K562 (cell line): ENCODE data around the gene CSF1. TPM values are rescaled to one million over a fixed set of nuclear protein-coding genes. Genes with fewer than 3 reads are reported as not detected.

Experiments used
- CC2D1A ChIP-seq: fragments of 450-650 bp; IDR thresholded peaks from 2 replicates; pipeline ENCODE4 v1.6.1; 2017; ENCODE audit warnings: mild to moderate bottlenecking
- CHCHD3 ChIP-seq: fragments of 250-450 bp; sonication (Bioruptor Pico); IDR thresholded peaks from 2 replicates; pipeline ENCODE4 v2.1.2; 2022; ENCODE audit warnings: mild to moderate bottlenecking
- CHD2 ChIP-seq: IDR thresholded peaks from 2 replicates; pipeline ENCODE4 v1.6.1; 2011; ENCODE audit warnings: low read depth, low read length
- FOXA1 ChIP-seq: fragments of 450-650 bp; IDR thresholded peaks from 2 replicates; pipeline ENCODE4 v1.6.1; 2016; ENCODE audit warnings: mild to moderate bottlenecking, borderline replicate concordance
- FOXJ3 ChIP-seq: sonication (generic); formaldehyde crosslinking; IDR thresholded peaks from 2 replicates; pipeline ENCODE4 v1.4.0; 2020; ENCODE audit warnings: mild to moderate bottlenecking, missing genetic modification reagents
- GATAD2A ChIP-seq: fragments of 450-650 bp; IDR thresholded peaks from 2 replicates; pipeline ENCODE4 v1.6.1; 2017
- JUNB ChIP-seq: fragments of 450-650 bp; formaldehyde crosslinking; conservative IDR thresholded peaks from 2 replicates; pipeline ENCODE4 v1.4.0; 2020; ENCODE audit warnings: mild to moderate bottlenecking
- NFRKB ChIP-seq: fragments of 450-650 bp; IDR thresholded peaks from 2 replicates; pipeline ENCODE4 v1.6.1; 2016; ENCODE audit warnings: low read depth
- PHB ChIP-seq: fragments of 250-450 bp; sonication (Bioruptor Pico); IDR thresholded peaks from 2 replicates; pipeline ENCODE4 v1.5.0; 2021
- PHB2 ChIP-seq: fragments of 450-650 bp; IDR thresholded peaks from 2 replicates; pipeline ENCODE4 v1.6.1; 2017; ENCODE audit warnings: low read depth
- POLR2G ChIP-seq: fragments of 200-400 bp; formaldehyde crosslinking; IDR thresholded peaks from 2 replicates; pipeline ENCODE4 v1.6.1; 2017; ENCODE audit warnings: low read depth, mild to moderate bottlenecking, antibody characterized with exemption, low read length, moderate library complexity
- RUNX1 ChIP-seq: sonication (generic); IDR thresholded peaks from 2 replicates; pipeline ENCODE4 v1.6.1; 2016; ENCODE audit warnings: antibody characterized with exemption, low read depth
- SNRNP70 ChIP-seq: fragments of 200-400 bp; formaldehyde crosslinking; optimal IDR thresholded peaks from 2 replicates; pipeline ENCODE3; 2017; ENCODE audit warnings: low read depth, low read length
- SRSF1 ChIP-seq: fragments of 200-400 bp; formaldehyde crosslinking; IDR thresholded peaks from 2 replicates; pipeline ENCODE4 v1.6.1; 2017; ENCODE audit warnings: mild to moderate bottlenecking, low read depth, low read length, moderate library complexity
- STAG1 ChIP-seq: sonication (generic); formaldehyde crosslinking; IDR thresholded peaks from 2 replicates; pipeline ENCODE4 v1.5.0; 2020; ENCODE audit warnings: missing genetic modification reagents, borderline replicate concordance
- TAL1 ChIP-seq: fragments of 450-650 bp; IDR thresholded peaks from 2 replicates; pipeline ENCODE4 v1.6.1; 2016; ENCODE audit warnings: mild to moderate bottlenecking
- TOE1 ChIP-seq, 2 experiments: fragments of 450-650 bp in 1 of 2; sonication (generic) in 1 of 2; formaldehyde crosslinking in 1 of 2; IDR thresholded peaks; 2 replicates each; pipeline versions ENCODE4 v1.7.1 to v1.8.0; 2016 to 2022; ENCODE audit warnings: borderline replicate concordance in 2 of 2, mild to moderate bottlenecking in 2 of 2, antibody characterized with exemption in 1 of 2, inconsistent platforms in 1 of 2, low read depth in 1 of 2, missing genetic modification reagents in 1 of 2, moderate library complexity in 1 of 2
- ZBTB8A ChIP-seq: fragments of 450-650 bp; IDR thresholded peaks from 2 replicates; pipeline ENCODE4 v1.6.1; 2018; ENCODE audit warnings: mild to moderate bottlenecking, moderate library complexity; ENCODE audit not compliant: partially characterized antibody
- ZNF184 ChIP-seq: sonication (generic); formaldehyde crosslinking; IDR thresholded peaks from 2 replicates; pipeline ENCODE4 v1.5.0; 2020; ENCODE audit warnings: missing genetic modification reagents
- ZNF79 ChIP-seq: fragments of 250-450 bp; sonication (Bioruptor Pico); IDR thresholded peaks from 2 replicates; pipeline ENCODE4 v1.4.0; 2020; ENCODE audit warnings: low read depth, mild to moderate bottlenecking, moderate library complexity
- ZSCAN32 ChIP-seq: fragments of 450-650 bp; formaldehyde crosslinking; IDR thresholded peaks from 2 replicates; pipeline ENCODE4 v1.4.0; 2020; ENCODE audit warnings: mild to moderate bottlenecking, moderate library complexity
- polyA plus RNA-seq, 8 experiments: library from polyadenylated mRNA; depleted of rRNA in 4 of 8; stranded (reverse) in 5 of 8; unstranded in 3 of 8; fragments of >200 nt; fragmentation: Nextera tagmentation in 2 of 8; fragmentation: Illumina TruSeq in 1 of 8; extraction: Ambion mirVana in 2 of 8; extraction: Trizol in 1 of 8; gene quantifications; 2 replicates each; pipeline versions ENCODE4 v1.2.1 to v1.2.3, GENCODE V29; 2011 to 2014; ENCODE audit warnings: inconsistent platforms in 1 of 8, missing spikeins in 1 of 8
- total RNA-seq, 7 experiments: library from RNA; depleted of rRNA in 6 of 7; stranded (reverse); fragments of >200 nt in 6 of 7; fragmentation: Illumina TruSeq in 2 of 7; extraction: Trizol in 2 of 7; gene quantifications; 2 replicates each; pipeline versions ENCODE4 v1.2.1 to v1.2.3, GENCODE V29; 2011 to 2021; ENCODE audit warnings: low replicate concordance in 1 of 7
- TF ChIP-seq, protein P1 (sequence below): fragments of 450-650 bp; formaldehyde crosslinking; IDR thresholded peaks from 2 replicates; pipeline ENCODE4 v1.4.0; 2022; ENCODE audit warnings: mild to moderate bottlenecking, moderate library complexity
- TF ChIP-seq, protein P2 (sequence below): fragments of 250-450 bp; sonication (Bioruptor Pico); IDR thresholded peaks from 2 replicates; pipeline ENCODE4 v1.4.0; 2020; ENCODE audit warnings: mild to moderate bottlenecking, moderate library complexity
- TF ChIP-seq, protein P3 (sequence below), 2 experiments: fragments of 150-350 bp in 1 of 2; IDR thresholded peaks; 2 replicates each; pipeline ENCODE4 v1.6.1; 2012 to 2016; ENCODE audit warnings: low read depth in 2 of 2, low read length in 2 of 2, mild to moderate bottlenecking in 1 of 2, moderate library complexity in 1 of 2

CSF1 gene
- total and polyA plus RNA-seq, 9 of the 15 experiments (the other 6 are each of a cell fraction or from before 2014, with no cell fraction given) = 0.18 to 11.8 (median 2.8) TPM

DNA sequence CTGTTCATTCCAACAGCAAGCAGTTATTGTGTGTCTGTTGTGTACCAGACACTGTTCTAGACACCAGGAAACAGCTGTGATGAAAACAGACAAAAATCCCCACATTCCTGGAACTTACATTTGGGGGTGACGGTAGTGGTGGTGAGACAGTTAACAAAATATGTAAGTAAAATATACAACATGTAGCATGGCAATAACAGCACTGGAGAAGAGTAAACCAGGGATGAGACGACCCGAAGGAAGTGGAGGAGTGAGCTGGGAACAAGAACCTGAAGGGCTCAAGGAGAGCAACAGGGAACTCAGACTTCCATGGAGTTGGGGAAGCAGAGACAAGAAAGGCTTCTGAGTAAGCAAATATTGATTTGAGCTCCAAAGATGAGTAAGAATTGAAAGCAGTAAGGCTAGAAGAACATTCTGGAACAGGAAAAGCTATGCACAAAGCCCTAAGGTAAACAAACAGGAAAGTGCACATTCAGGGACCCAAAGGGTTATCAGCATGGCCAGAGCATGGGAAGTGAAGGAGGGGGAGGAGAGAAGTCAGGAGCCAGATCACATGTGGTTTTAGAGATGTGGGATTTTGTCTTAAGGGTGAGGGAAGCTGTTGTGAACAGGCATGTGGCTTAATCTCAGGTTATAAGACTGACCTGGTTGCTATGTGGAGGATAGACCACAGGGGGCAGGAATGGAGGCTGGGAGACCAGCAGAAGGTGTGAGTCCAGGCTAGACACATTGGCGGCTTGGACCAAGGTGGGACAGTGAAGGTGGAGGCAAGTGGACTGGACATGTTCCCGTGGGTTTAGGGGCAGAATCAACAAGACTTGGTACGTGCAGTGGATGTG, 7.3 kb downstream of the CSF1 start (continued):
- TF ChIP-seq FOXJ3 (no peak), RUNX1 (peak; percentile 73; the same call in 1 of the 2 replicates), CHCHD3 (no peak), TOE1 (IDR thresholded peaks at IDR 0.05; ENCODE audit: borderline replicate concordance) (peak; percentile 92), TOE1 (CRISPR knock-in tag; IDR thresholded peaks at IDR 0.05; ENCODE audit: borderline replicate concordance, low read depth) (0 out of 2 replicates have a peak, but pooled peaks have one; percentile 25), ZNF79 (CRISPR knock-in tag) (no peak), ZNF184 (no peak), JUNB (CRISPR knock-in tag) (no peak), FOXA1 (peak; percentile 86), ZBTB8A (no peak), SRSF1 (no peak), GATAD2A (peak; percentile 82; the same call in 1 of the 2 replicates), TAL1 (peak; percentile 97), PHB2 (peak; percentile 94), POLR2G (no peak), STAG1 (CRISPR knock-in tag) (no peak), ZSCAN32 (CRISPR knock-in tag) (no peak), NFRKB (peak; percentile 70), SNRNP70 (no peak), PHB (CRISPR knock-in tag) (no peak), CC2D1A (peak; percentile 94), CHD2 (peak; percentile 82)
- TF ChIP-seq, protein P1, sequence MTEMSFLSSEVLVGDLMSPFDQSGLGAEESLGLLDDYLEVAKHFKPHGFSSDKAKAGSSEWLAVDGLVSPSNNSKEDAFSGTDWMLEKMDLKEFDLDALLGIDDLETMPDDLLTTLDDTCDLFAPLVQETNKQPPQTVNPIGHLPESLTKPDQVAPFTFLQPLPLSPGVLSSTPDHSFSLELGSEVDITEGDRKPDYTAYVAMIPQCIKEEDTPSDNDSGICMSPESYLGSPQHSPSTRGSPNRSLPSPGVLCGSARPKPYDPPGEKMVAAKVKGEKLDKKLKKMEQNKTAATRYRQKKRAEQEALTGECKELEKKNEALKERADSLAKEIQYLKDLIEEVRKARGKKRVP (CRISPR knock-in tag) = no peak
- TF ChIP-seq, protein P2, sequence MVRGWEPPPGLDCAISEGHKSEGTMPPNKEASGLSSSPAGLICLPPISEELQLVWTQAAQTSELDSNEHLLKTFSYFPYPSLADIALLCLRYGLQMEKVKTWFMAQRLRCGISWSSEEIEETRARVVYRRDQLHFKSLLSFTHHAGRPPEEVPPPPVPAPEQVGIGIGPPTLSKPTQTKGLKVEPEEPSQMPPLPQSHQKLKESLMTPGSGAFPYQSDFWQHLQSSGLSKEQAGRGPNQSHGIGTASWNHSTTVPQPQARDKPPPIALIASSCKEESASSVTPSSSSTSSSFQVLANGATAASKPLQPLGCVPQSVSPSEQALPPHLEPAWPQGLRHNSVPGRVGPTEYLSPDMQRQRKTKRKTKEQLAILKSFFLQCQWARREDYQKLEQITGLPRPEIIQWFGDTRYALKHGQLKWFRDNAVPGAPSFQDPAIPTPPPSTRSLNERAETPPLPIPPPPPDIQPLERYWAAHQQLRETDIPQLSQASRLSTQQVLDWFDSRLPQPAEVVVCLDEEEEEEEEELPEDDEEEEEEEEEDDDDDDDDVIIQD (CRISPR knock-in tag) = no peak
- TF ChIP-seq, protein P3, sequence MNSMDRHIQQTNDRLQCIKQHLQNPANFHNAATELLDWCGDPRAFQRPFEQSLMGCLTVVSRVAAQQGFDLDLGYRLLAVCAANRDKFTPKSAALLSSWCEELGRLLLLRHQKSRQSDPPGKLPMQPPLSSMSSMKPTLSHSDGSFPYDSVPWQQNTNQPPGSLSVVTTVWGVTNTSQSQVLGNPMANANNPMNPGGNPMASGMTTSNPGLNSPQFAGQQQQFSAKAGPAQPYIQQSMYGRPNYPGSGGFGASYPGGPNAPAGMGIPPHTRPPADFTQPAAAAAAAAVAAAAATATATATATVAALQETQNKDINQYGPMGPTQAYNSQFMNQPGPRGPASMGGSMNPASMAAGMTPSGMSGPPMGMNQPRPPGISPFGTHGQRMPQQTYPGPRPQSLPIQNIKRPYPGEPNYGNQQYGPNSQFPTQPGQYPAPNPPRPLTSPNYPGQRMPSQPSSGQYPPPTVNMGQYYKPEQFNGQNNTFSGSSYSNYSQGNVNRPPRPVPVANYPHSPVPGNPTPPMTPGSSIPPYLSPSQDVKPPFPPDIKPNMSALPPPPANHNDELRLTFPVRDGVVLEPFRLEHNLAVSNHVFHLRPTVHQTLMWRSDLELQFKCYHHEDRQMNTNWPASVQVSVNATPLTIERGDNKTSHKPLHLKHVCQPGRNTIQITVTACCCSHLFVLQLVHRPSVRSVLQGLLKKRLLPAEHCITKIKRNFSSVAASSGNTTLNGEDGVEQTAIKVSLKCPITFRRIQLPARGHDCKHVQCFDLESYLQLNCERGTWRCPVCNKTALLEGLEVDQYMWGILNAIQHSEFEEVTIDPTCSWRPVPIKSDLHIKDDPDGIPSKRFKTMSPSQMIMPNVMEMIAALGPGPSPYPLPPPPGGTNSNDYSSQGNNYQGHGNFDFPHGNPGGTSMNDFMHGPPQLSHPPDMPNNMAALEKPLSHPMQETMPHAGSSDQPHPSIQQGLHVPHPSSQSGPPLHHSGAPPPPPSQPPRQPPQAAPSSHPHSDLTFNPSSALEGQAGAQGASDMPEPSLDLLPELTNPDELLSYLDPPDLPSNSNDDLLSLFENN (IDR thresholded peaks at IDR 0.05; ENCODE audit: low read depth in 2 of 2, low read length in 2 of 2) = peak in 1 of 2 experiments; percentile 93; a peak in 2 of 4 replicates
